ENCODE results near the gene NUDT4. TPM values are rescaled to one million over a fixed set of nuclear protein-coding genes. Genes with fewer than 3 reads are reported as not detected.

Gene NUDT4
- total and polyA plus RNA-seq, 2 of the 8 experiments (the other 6 are each of a cell fraction or from before 2014, with no cell fraction given): 17.3 to 71.7 TPM

GRCh38 chr12:93403988-93404803 lies 26.5 kb downstream of the NUDT4 start:
- Histone ChIP-seq H3K27ac (ENCODE audit: low read depth, low read length) (no peak overlapping the region), H3K79me1 (ENCODE audit: low read depth, low read length) (no peaks in the 10 kb centered on the region; the same call in 1 of the 2 replicates), H2AFZ (ENCODE audit: low read length) (no peak overlapping the region), H3K18ac (ENCODE audit: extremely low read depth, low read length) (no peak overlapping the region), H3K4ac (replicated peaks; ENCODE audit: insufficient read length, low read depth, low read length) (no peak overlapping the region), H2BK15ac (ENCODE audit: low read length) (no peak overlapping the region), H3K14ac (ENCODE audit: insufficient read length) (no peak overlapping the region), H2BK12ac (ENCODE audit: low read depth, low read length) (no peak overlapping the region), H2BK120ac (replicated peaks; ENCODE audit: low read depth, low read length) (no peak overlapping the region), H2BK5ac (ENCODE audit: low read depth, low read length) (no peak overlapping the region), H3K36me3 (ENCODE audit: control insufficient read depth in 2 of 4, insufficient read depth in 4 of 4, low read length in 3 of 4) (peaks cover 0 to 20% (median 3%) of the 10 kb centered on the region in 4 experiments; a peak in 3 of 8 replicates), H3K4me3 (ENCODE audit: extremely low read depth in 1 of 4, insufficient read depth in 2 of 4, low read depth in 3 of 4, low read length in 4 of 4) (no peak overlapping the region), H3K23ac (ENCODE audit: insufficient read length) (no peak overlapping the region), H3K4me1 (replicated peaks in 1 of 4; ENCODE audit: control insufficient read depth in 3 of 4, insufficient read depth in 4 of 4, low read length in 3 of 4) (no peaks in the 10 kb centered on the region), H3K27me3 (replicated peaks in 1 of 4; ENCODE audit: control insufficient read depth in 3 of 4, extremely low read depth in 1 of 4, insufficient read depth in 3 of 4, low read length in 3 of 4) (no peaks in the 10 kb centered on the region), H2BK20ac (ENCODE audit: low read length) (no peak overlapping the region), H3K9me3 (ENCODE audit: insufficient read depth in 2 of 2, low read depth in 1 of 2, low read length in 1 of 2) (no peaks in the 10 kb centered on the region), H4K8ac (ENCODE audit: extremely low read depth, insufficient read depth, low read length) (no peak overlapping the region), H4K5ac (ENCODE audit: insufficient read length, low read depth, low read length) (no peak overlapping the region), H3K23me2 (ENCODE audit: low read depth, low read length) (no peaks in the 10 kb centered on the region), H4K20me1 (replicated peaks in 1 of 2; ENCODE audit: control insufficient read depth in 1 of 2, insufficient read depth in 2 of 2, low read length in 2 of 2) (peaks cover 0 to 1% of the 10 kb centered on the region in 2 experiments), H3K4me2 (ENCODE audit: insufficient read depth in 1 of 2, low read depth in 2 of 2, low read length in 2 of 2) (no peak overlapping the region), H4K91ac (replicated peaks; ENCODE audit: insufficient read length, low read length) (no peak overlapping the region), H2AK5ac (ENCODE audit: low read depth, low read length) (no peak overlapping the region), H3K56ac (replicated peaks; ENCODE audit: insufficient read length, low read depth, low read length) (no peak overlapping the region), H3K9ac (replicated peaks in 1 of 4; ENCODE audit: extremely low read depth in 1 of 4, low read depth in 3 of 4, low read length in 3 of 4) (no peak overlapping the region), H3K79me2 (ENCODE audit: control insufficient read depth in 1 of 2, insufficient read depth in 2 of 2, low read length in 2 of 2) (no peaks in the 10 kb centered on the region)
- ChIA-PET CTCF (ENCODE audit: partially characterized antibody) (interaction anchor here (1.1 to 2.1 kb wide), 4 partner anchors 9 to 697 kb away, joined by 3 to 15 read pairs (median 5); no protein-coding TSS in a partner anchor), POLR2A (ENCODE audit: partially characterized antibody) (interaction anchor here (0.7 to 4.5 kb wide), 7 partner anchors 10 to 38 kb away, joined by 3 to 23 read pairs (median 4); partner anchors contain the start of gene UBE2N)
- no peak for DNase-seq (ENCODE audit: low read depth in 1 of 2, low spot score in 2 of 2)
- WGBS, 2 experiments (ENCODE audit: extremely low coverage in 1 of 2, insufficient coverage in 1 of 2, insufficient read length in 1 of 2, insufficient replicate concordance in 2 of 2, low coverage in 1 of 2, low lambda C conversion rate in 2 of 2, missing lambda C conversion rate in 1 of 2): 89% methylated on average over 7 of the region's 7 CpGs; no CpG with 5 or more reads in 1 of the 2 experiments
- peak; percentile 39 for TF ChIP-seq POLR2AphosphoS5 (IDR thresholded peaks at IDR 0.05; ENCODE audit: low read depth, low read length)
- no peak for TF ChIP-seq TAF7 (optimal IDR thresholded peaks at IDR 0.05; ENCODE audit: borderline replicate concordance, low read depth, low read length)
- FAIRE-seq: no peak

Data from H1 (cell line).